Measurements from ENCODE around the gene VAT1L.

Gene VAT1L

GRCh38 chr16:77758508-77758907, 29.9 kb upstream of the VAT1L start:
- TF ChIP-seq POLR2AphosphoS5 (IDR thresholded peaks at IDR 0.05; ENCODE audit: low read depth, low read length) (no peak), POLR2A (IDR thresholded peaks at IDR 0.05; ENCODE audit: low read depth, low read length) (no peak), SPI1 (IDR thresholded peaks at IDR 0.05; ENCODE audit: low read depth, low read length) (no peak), POU2F2 (IDR thresholded peaks at IDR 0.05; ENCODE audit: low read depth, low read length) (no peak), TAF1 (IDR thresholded peaks at IDR 0.05; ENCODE audit: low read depth, low read length) (no peak), PAX5 (IDR thresholded peaks at IDR 0.05; ENCODE audit: insufficient read depth, low read length, severe bottlenecking) (no peak)
- FAIRE-seq = no peak
- no peak for DNase-seq (ENCODE audit: insufficient read length, low spot score)

GRCh38 chr16:77759201-77759600, 29.2 kb upstream of the VAT1L start:
- FAIRE-seq (no peak), DNase-seq (ENCODE audit: insufficient read length, low spot score) (no peak)
- TF ChIP-seq PAX5 (IDR thresholded peaks at IDR 0.05; ENCODE audit: insufficient read depth, low read length, severe bottlenecking) (no peak), TAF1 (IDR thresholded peaks at IDR 0.05; ENCODE audit: low read depth, low read length) (no peak), POLR2AphosphoS5 (IDR thresholded peaks at IDR 0.05; ENCODE audit: low read depth, low read length) (no peak), POU2F2 (IDR thresholded peaks at IDR 0.05; ENCODE audit: low read depth, low read length) (no peak), POLR2A (IDR thresholded peaks at IDR 0.05; ENCODE audit: low read depth, low read length) (no peak), SPI1 (IDR thresholded peaks at IDR 0.05; ENCODE audit: low read depth, low read length) (no peak)

GRCh38 chr16:77759821-77760220, 28.5 kb upstream of the VAT1L start:
- no peak for DNase-seq (ENCODE audit: insufficient read length, low spot score)
- TF ChIP-seq POLR2A (IDR thresholded peaks at IDR 0.05; ENCODE audit: low read depth, low read length) = no peak
- no peak for TF ChIP-seq PAX5 (IDR thresholded peaks at IDR 0.05; ENCODE audit: insufficient read depth, low read length, severe bottlenecking)
- TF ChIP-seq SPI1 (IDR thresholded peaks at IDR 0.05; ENCODE audit: low read depth, low read length) = no peak
- no peak for TF ChIP-seq POLR2AphosphoS5 (IDR thresholded peaks at IDR 0.05; ENCODE audit: low read depth, low read length)
- no peak for TF ChIP-seq TAF1 (IDR thresholded peaks at IDR 0.05; ENCODE audit: low read depth, low read length)
- FAIRE-seq = no peak

GRCh38 chr16:77760800-77761199, 27.6 kb upstream of the VAT1L start:
- TF ChIP-seq PAX5 (IDR thresholded peaks at IDR 0.05; ENCODE audit: insufficient read depth, low read length, severe bottlenecking) (no peak), TAF1 (IDR thresholded peaks at IDR 0.05; ENCODE audit: low read depth, low read length) (no peak)
- no peak for FAIRE-seq
- no peak for DNase-seq (ENCODE audit: insufficient read length, low spot score)

GRCh38 chr16:77761204-77761603, 27.2 kb upstream of the VAT1L start:
- DNase-seq (ENCODE audit: insufficient read length, low spot score) (no peak), FAIRE-seq (no peak)
- TF ChIP-seq POLR2A (IDR thresholded peaks at IDR 0.05; ENCODE audit: low read depth, low read length) (no peak), PAX5 (IDR thresholded peaks at IDR 0.05; ENCODE audit: insufficient read depth, low read length, severe bottlenecking) (no peak), POLR2AphosphoS5 (IDR thresholded peaks at IDR 0.05; ENCODE audit: low read depth, low read length) (no peak), POU2F2 (IDR thresholded peaks at IDR 0.05; ENCODE audit: low read depth, low read length) (no peak), SPI1 (IDR thresholded peaks at IDR 0.05; ENCODE audit: low read depth, low read length) (no peak), TAF1 (IDR thresholded peaks at IDR 0.05; ENCODE audit: low read depth, low read length) (no peak)

- TF ChIP-seq PAX5 (IDR thresholded peaks at IDR 0.05; ENCODE audit: insufficient read depth, low read length, severe bottlenecking) (no peak), TAF1 (IDR thresholded peaks at IDR 0.05; ENCODE audit: low read depth, low read length) (no peak), POLR2A (IDR thresholded peaks at IDR 0.05; ENCODE audit: low read depth, low read length) (no peak), POU2F2 (IDR thresholded peaks at IDR 0.05; ENCODE audit: low read depth, low read length) (no peak), SPI1 (IDR thresholded peaks at IDR 0.05; ENCODE audit: low read depth, low read length) (no peak), POLR2AphosphoS5 (IDR thresholded peaks at IDR 0.05; ENCODE audit: low read depth, low read length) (no peak)
- FAIRE-seq (no peak), DNase-seq (ENCODE audit: insufficient read length, low spot score) (no peak)
These were observed 26.1 kb upstream of the VAT1L start for GRCh38 chr16:77762262-77762661.

- no peak for FAIRE-seq
- TF ChIP-seq POLR2AphosphoS5 (IDR thresholded peaks at IDR 0.05; ENCODE audit: low read depth, low read length) (no peak), PAX5 (IDR thresholded peaks at IDR 0.05; ENCODE audit: insufficient read depth, low read length, severe bottlenecking) (no peak), POLR2A (IDR thresholded peaks at IDR 0.05; ENCODE audit: low read depth, low read length) (no peak), TAF1 (IDR thresholded peaks at IDR 0.05; ENCODE audit: low read depth, low read length) (no peak), POU2F2 (IDR thresholded peaks at IDR 0.05; ENCODE audit: low read depth, low read length) (no peak), SPI1 (IDR thresholded peaks at IDR 0.05; ENCODE audit: low read depth, low read length) (no peak)
- no peak for DNase-seq (ENCODE audit: insufficient read length, low spot score)
These were observed 24.4 kb upstream of the VAT1L start for GRCh38 chr16:77763994-77764393.

- DNase-seq (ENCODE audit: insufficient read length, low spot score) (no peak), FAIRE-seq (no peak)
- TF ChIP-seq POU2F2 (IDR thresholded peaks at IDR 0.05; ENCODE audit: low read depth, low read length) (no peak), POLR2A (IDR thresholded peaks at IDR 0.05; ENCODE audit: low read depth, low read length) (no peak), TAF1 (IDR thresholded peaks at IDR 0.05; ENCODE audit: low read depth, low read length) (no peak), SPI1 (IDR thresholded peaks at IDR 0.05; ENCODE audit: low read depth, low read length) (no peak), POLR2AphosphoS5 (IDR thresholded peaks at IDR 0.05; ENCODE audit: low read depth, low read length) (no peak), PAX5 (IDR thresholded peaks at IDR 0.05; ENCODE audit: insufficient read depth, low read length, severe bottlenecking) (no peak)
These were observed 21.2 kb upstream of the VAT1L start for GRCh38 chr16:77767211-77767610.

- FAIRE-seq (no peak), DNase-seq (ENCODE audit: insufficient read length, low spot score) (no peak)
- TF ChIP-seq TAF1 (IDR thresholded peaks at IDR 0.05; ENCODE audit: low read depth, low read length) (no peak), PAX5 (IDR thresholded peaks at IDR 0.05; ENCODE audit: insufficient read depth, low read length, severe bottlenecking) (no peak), SPI1 (IDR thresholded peaks at IDR 0.05; ENCODE audit: low read depth, low read length) (no peak)
These were observed 20.5 kb upstream of the VAT1L start for GRCh38 chr16:77767826-77768225.

All from GM12891 (cell line).